Skeletal muscle cell (primary cell): ENCODE measurements around the gene CWC22.
"Not testable (repeated sequence)": the region's sequence is repeated elsewhere in the genome, so short reads cannot be mapped to it uniquely, and the experiment has no call there.

ENCODE experiments used
- DNase-seq: peaks from one replicate; pipeline ENCODE4 v3.0.0-alpha.2; 2010; ENCODE audit warnings: low read depth
- H3K4me3 ChIP-seq: 2 replicates; pipeline ENCODE4 v1.5.1; 2011; ENCODE audit warnings: low read depth, mild to moderate bottlenecking, control low read depth, low read length, moderate library complexity

CWC22 gene

DNA sequence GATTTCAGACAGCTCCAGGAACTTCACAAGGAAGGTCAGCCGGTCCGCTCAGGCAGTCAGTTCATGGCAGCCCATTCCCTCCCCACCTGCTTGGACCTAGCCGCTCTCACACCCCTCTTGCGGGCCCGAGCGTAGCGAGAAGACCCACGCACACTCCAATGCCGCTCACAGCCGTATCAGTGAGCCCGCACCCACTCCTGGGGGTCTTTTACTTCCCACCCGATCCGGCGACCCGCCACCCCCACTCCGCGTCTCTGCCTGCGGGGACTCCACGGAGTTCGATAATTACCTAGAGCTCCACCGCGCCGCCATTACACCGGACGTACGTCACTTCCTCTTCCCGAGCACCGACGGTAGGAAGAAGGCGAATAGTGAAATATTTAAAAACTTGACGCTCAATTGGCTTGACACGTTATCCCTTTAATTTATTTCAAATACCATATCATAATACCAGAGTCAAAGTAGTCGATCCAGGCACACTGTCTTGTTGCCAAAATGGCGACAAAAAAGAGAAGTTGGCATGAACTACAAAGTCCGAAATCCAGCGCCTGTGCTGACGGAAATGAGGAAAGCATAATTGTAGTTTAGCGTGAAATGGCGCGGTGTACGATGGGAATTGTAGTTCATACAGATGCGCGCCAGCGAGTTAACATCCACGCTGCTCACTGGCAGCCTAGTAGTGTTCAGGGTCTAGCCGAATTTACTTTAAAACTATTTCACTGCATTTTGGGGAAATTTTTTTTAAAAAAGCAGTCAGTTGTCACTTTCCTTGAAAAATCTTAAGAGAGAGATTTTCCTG lies at the start of gene CWC22:
Gene CWC22, minus strand, starts transcription at position 517 of the 799 bp plus-strand sequence. CDS start 13,956 bp downstream, outside the sequence.
- H3K4me3 ChIP-seq = peak within 1 kb of the TSS; percentile 98
- DNase-seq = peak; percentile 63

- DNase-seq = no peak
- H3K4me3 ChIP-seq = no peak overlapping the region
Measured at GRCh38 chr2:180056367-180057118, 49.4 kb upstream of the CWC22 start.

- not testable (repeated sequence) for H3K4me3 ChIP-seq, DNase-seq
Measured at GRCh38 chr2:180054576-180054975, 47.5 kb upstream of the CWC22 start.

DNA sequence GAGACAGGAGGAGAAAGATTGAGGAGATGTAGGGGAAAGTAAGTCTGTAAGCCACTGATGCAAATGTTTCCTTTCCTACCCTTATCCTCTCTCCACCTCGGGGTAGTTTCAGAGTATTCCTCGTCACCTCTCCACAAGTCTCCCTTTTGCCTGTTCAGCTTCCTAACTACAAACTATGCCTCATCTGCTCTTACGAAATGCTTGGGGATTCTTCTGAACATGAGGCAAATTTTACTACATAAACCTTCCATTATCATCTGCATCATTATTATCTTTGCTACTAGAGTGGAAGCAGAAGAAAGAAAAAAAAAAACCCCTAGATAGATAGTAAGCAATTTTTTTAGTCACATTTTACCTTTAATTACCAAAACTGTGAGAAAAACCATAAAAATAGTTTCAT lies 43.1 kb upstream of the CWC22 start:
- DNase-seq = no peak
- H3K4me3 ChIP-seq = no peak overlapping the region

DNA sequence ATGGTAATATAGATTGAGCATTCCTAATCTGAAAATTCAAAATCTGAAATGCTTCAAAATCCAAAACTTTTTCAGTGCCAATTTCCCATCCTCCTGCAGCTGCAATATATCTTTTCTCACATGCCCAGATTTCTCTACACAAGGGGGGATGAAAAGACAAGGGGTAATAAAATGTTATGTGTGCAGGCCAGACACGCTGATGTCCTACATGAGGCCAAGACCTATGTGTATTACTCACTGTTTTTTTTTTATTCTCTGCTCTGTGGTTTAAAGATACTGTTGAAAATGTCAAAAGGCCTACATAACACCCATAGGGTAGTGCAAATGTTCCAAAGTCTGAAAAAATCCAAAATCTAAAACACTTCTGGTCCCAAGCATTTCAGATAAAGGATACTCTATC lies 41.2 kb upstream of the CWC22 start:
- DNase-seq = peak; percentile 68
- H3K4me3 ChIP-seq = no peak overlapping the region

GRCh38 chr2:180046776-180047175 lies 39.7 kb upstream of the CWC22 start:
- DNase-seq = no peak

DNA sequence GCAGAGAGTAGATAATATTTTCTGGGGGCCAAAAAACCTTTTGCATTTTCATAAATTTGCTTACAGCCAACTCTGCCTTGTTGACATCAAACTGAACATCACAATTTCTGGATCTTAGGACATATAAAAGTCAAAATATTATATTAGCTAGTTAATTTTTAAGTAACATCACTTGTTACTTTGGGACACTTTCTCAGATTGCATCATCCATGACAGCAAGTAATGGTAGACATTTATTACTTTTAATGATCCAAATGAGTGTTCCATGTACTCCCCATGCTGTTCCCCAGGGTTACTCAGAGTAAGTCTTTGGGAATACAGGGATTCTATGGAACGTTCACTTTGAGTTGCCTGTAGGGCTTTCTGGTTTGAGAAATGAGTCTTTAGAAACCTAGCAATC lies 39.1 kb upstream of the CWC22 start:
- DNase-seq = no peak
- no peak overlapping the region for H3K4me3 ChIP-seq

More at GRCh38 chr2:180046776-180047175, 39.7 kb upstream of the CWC22 start:
- no peak overlapping the region for H3K4me3 ChIP-seq

- no peak overlapping the region for H3K4me3 ChIP-seq
- peak; percentile 95 for DNase-seq
Measured at GRCh38 chr2:180040146-180040925, 33.2 kb upstream of the CWC22 start.

DNA sequence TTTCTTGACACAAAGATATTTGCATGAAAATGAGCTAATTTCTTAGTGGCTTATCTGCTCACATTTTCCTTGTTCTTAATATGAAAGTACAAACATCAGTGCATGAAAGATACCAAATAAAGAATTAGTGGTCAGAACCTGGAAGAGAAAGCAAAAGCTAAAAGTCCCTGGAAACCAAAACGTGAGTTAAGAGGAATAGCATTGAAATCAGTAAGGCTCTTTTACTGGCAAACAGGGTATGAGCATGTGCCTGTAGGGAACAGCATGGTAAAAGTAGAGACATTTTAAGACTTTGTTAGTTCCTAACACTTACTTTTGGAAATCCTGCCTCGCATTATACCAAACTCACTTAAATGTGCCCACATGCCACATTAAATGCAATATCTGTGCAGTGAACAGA lies 31.9 kb upstream of the CWC22 start:
- H3K4me3 ChIP-seq = no peak overlapping the region
- no peak for DNase-seq

DNA sequence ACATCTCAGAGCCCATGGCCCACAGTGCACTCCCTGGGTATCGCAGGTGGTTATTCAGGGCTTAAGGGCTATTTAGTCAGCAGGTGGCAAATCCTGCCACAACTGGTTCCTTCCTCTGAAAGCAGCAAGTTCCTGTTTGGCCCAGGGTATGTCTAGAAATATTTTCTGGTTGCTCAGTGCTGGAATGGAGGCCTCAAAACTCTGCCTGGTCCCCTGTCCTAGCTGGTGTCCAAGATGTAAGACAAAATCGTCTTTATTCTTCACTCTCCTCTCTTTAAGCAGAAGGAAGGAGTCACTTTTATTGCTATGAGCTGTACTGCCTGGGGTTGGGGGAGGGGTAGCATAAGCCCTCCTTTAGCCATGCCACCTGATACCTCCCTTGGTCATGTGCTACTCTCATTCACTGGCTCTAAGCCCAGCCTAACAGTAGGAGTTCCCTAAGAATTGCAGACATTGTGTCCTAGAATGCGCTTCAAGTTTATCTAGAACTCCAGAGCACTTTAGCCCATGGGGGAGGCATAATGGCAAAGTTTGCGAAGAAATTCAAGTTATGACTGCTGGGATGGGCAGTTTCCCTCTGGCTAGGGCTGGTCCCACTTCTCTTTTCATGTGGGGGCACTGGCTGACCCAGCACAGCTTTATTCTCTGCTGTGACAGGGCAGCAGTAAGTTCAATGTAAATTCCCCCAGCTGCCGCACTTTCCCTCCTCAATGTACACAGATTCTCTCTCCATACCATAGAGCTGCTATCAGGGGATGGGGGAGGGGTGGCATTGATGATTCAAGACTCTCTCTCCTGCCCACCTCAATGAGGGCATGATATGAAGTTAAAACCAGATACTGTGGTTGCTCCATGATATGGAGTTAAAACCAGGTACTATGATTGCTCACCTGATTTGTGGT lies 27.1 kb upstream of the CWC22 start:
- H3K4me3 ChIP-seq = no peak overlapping the region
- peak; percentile 73 for DNase-seq

GRCh38 chr2:180029575-180029974 lies 22.5 kb upstream of the CWC22 start:
- H3K4me3 ChIP-seq = no peak overlapping the region
- no peak for DNase-seq

DNA sequence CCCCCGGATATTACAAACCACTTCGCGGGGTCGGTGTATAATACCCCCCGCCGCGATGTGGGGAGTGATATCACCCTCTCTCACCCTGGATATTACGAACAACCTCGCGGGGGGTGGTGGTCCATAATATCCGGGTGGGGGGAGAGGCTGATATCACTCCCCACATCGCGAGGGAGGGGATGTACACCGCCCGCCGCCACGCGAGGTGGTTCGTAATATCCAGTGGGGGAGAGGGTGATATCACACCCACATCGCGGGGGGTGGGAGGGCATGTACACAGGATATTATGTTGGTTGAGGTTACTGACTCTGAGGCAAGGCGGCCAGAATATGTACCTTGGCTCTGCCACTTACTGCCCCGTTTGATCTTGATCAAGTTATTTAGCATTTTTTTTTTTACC lies 14.8 kb upstream of the CWC22 start:
- H3K4me3 ChIP-seq = no peak overlapping the region
- no peak for DNase-seq

GRCh38 chr2:180017784-180018183 lies 10.7 kb upstream of the CWC22 start:
- H3K4me3 ChIP-seq = no peak overlapping the region
- peak; percentile 72 for DNase-seq

DNA sequence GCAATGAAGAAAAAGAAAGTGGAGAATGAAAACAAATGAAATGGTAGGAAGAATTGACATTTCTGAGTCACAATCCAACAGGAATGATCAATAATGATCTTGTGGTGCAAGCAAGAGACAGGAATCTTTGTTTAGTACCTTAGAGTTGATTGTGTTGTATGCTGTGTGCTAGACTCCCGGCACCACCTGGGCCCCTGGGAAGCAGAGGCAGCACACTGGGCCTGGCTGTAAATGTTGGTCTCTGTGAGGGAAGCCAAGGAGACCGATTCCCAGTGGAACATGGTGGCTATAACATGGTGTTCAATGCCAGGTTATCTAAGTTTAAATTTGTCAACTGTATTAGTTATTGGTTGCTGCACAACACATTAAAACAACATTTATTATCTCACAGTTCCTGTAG lies 9.8 kb upstream of the CWC22 start:
- no peak overlapping the region for H3K4me3 ChIP-seq

DNA sequence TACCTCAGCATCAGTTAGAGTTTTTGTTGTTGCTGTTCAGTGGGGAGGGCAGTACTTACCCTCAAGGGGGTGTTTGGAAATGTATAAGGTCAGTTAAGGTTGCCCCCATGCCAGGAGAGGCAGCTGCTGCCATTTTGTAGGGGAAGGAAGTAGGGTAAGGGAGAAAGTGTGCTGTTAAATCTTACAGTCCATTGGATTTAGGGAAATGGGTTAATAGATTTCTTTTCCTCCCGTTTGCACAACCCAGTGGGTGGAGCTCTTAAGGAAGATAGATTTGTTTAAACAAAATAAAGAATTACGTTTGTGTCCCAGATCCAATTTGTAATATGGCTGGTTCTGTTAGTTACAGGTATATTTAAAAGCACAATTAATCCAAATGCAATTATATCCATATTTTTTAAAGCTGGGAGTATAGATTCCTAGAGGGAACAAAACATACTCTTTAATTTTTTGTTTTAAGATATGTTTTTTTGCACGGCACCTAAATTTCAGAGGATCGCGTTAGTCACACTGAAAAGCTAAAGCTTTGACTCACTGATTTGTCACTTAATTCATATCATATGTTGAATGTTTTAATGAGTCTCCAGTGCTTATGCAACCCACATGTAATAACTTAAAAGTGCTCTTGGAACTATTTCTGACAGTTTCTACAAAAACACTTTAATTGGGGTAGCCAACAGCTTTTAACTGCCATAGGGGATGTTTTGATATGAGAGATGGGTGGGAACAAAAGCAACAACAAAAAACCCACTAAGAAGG lies 9.0 kb upstream of the CWC22 start:
- no peak overlapping the region for H3K4me3 ChIP-seq
- peak; percentile 68 for DNase-seq

More for the DNA sequence above, 9.8 kb upstream of the CWC22 start:
- no peak for DNase-seq

DNA sequence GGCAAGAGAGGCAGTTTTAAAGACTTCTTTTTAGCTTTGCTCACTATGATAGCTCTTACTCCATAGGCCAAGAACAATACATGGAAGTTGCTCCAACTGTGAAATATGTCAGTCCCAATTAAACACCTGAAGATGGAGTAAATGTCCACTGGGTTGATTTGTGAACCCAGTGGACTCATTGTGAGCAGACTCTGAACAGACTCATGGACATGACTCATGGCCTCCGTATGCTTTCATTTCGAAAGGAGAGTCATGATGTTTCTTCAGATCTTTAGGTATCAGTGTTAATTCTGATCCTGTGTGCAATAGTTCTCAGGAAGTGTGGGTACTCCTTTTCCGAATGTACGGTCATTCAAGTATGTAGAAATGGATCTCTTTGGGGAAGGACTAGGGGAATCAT lies 5.4 kb upstream of the CWC22 start:
- no peak overlapping the region for H3K4me3 ChIP-seq
- peak; percentile 82 for DNase-seq

GRCh38 chr2:180010701-180011100 lies 3.6 kb upstream of the CWC22 start:
- no peak for DNase-seq
- no peak overlapping the region for H3K4me3 ChIP-seq

GRCh38 chr2:180006231-180006630 lies 866 bp downstream of the CWC22 start:
- no peak for DNase-seq
- H3K4me3 ChIP-seq = peak overlapping the region; percentile 98
